ENCODE results near the gene SH3PXD2A.
"Not testable (repeated sequence)": the region's sequence is repeated elsewhere in the genome, so short reads cannot be mapped to it uniquely, and the experiment has no call there.

SH3PXD2A gene

DNA sequence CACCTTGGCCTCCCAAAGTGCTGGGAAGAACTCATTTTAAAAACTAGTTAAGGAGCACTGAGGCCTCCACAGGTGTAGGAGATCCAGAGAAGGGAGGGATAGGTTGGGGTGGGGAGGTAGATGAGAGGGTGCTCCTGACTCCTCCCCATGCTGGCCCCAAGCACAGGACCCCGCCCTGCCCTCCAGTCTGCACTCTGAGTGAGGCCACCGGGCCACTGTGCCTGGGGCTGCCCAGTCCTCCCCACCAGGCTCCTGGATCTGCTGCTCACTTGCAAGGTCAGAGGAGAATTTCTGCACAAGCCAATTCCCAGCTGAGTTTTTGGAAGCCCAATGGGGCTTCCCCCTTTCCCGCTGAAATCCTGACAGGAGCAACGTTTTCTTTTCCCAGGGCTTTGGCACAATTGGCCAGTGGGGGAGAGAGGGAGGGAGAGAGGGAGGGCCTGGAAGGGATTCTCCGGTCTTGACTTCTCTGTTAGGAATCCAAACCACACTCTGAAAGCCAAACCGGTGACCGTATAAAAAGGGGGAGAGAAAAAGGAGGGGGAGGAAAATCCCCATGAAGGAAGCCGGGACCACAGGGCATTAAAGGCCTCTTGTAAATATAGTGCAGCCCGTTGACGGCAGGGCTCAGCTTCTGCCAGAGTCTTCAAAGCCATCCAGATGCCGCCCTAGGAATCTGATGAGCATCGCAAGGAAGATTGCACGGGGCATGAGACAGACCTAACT lies 116.2 kb downstream of the SH3PXD2A start:
- no peaks in the 10 kb centered on the region for H3K36me3 ChIP-seq (ENCODE audit: control insufficient read depth, insufficient read depth, low read length)
- H3K27me3 ChIP-seq (ENCODE audit: control insufficient read depth, insufficient read depth, low read length) = no peaks in the 10 kb centered on the region
- H3K4me1 ChIP-seq (ENCODE audit: control insufficient read depth, insufficient read depth, low read length) = peaks cover 4% of the 10 kb centered on the region
- no peak overlapping the region for H3K9ac ChIP-seq (ENCODE audit: low read depth, low read length)
- H3K9me3 ChIP-seq (ENCODE audit: control insufficient read depth, insufficient read depth, low read length) = no peaks in the 10 kb centered on the region
- no peak overlapping the region for H3K4me3 ChIP-seq (ENCODE audit: low read depth, low read length)

GRCh38 chr10:103737735-103738367 lies 117.5 kb downstream of the SH3PXD2A start:
- Histone ChIP-seq H3K27me3 (ENCODE audit: control insufficient read depth, insufficient read depth, low read length) (no peaks in the 10 kb centered on the region), H3K36me3 (ENCODE audit: control insufficient read depth, insufficient read depth, low read length) (no peaks in the 10 kb centered on the region), H3K4me3 (ENCODE audit: low read depth, low read length) (no peak overlapping the region), H3K9ac (ENCODE audit: low read depth, low read length) (no peak overlapping the region), H3K9me3 (ENCODE audit: control insufficient read depth, insufficient read depth, low read length) (no peaks in the 10 kb centered on the region), H3K4me1 (ENCODE audit: control insufficient read depth, insufficient read depth, low read length) (peaks cover 8% of the 10 kb centered on the region)

- Histone ChIP-seq H3K27me3 (ENCODE audit: control insufficient read depth, insufficient read depth, low read length) (no peaks in the 10 kb centered on the region), H3K9me3 (ENCODE audit: control insufficient read depth, insufficient read depth, low read length) (no peaks in the 10 kb centered on the region), H3K4me3 (ENCODE audit: low read depth, low read length) (no peak overlapping the region), H3K36me3 (ENCODE audit: control insufficient read depth, insufficient read depth, low read length) (no peaks in the 10 kb centered on the region), H3K9ac (ENCODE audit: low read depth, low read length) (no peak overlapping the region), H3K4me1 (ENCODE audit: control insufficient read depth, insufficient read depth, low read length) (peaks cover 14% of the 10 kb centered on the region)
Measured at GRCh38 chr10:103736763-103737162, 118.6 kb downstream of the SH3PXD2A start.

DNA sequence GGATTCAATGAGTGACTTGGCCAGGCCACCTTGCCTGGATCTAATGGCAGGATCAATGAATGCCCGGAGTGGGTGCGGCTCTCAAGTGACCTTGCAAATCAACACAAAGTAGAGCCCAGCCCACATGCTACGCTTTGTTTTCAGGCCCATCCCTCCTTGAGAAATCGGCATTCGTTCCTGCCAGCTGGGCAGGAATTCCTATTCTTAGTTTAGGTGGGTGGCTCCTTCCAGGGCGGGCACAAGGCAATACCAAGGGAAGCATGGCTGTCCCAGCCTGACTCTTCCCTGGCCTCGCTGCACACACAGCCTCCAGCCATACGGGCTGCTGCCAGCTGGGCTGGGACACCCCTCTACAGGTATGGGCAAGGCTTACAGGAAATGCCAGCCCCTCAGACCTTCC lies 119.3 kb downstream of the SH3PXD2A start:
- Histone ChIP-seq H3K27me3 (ENCODE audit: control insufficient read depth, insufficient read depth, low read length) (no peaks in the 10 kb centered on the region), H3K36me3 (ENCODE audit: control insufficient read depth, insufficient read depth, low read length) (no peaks in the 10 kb centered on the region), H3K4me3 (ENCODE audit: low read depth, low read length) (no peak overlapping the region), H3K9me3 (ENCODE audit: control insufficient read depth, insufficient read depth, low read length) (no peaks in the 10 kb centered on the region), H3K4me1 (ENCODE audit: control insufficient read depth, insufficient read depth, low read length) (peaks cover 14% of the 10 kb centered on the region), H3K9ac (ENCODE audit: low read depth, low read length) (no peak overlapping the region)

DNA sequence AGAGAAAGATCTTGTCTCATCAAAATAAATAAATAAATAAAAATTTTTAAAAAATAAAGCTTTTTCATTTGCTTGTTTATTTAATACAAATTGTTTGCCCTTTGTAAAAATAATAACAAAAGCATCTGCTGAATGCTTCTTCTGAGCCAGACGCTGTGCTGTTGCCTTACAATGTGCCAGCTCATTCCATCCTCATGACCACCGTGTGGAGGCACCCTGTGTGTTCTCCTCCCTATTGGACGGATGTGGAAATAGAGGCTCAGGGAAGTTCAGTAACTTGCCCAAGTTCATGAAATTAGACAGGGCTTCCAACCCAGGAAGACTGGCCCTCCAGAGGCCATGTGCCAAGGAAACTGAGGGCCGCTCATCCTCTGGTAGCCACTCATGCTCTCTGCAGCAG lies 120.6 kb downstream of the SH3PXD2A start:
- no peak overlapping the region for H3K4me3 ChIP-seq (ENCODE audit: low read depth, low read length)
- no peaks in the 10 kb centered on the region for H3K36me3 ChIP-seq (ENCODE audit: control insufficient read depth, insufficient read depth, low read length)
- H3K9me3 ChIP-seq (ENCODE audit: control insufficient read depth, insufficient read depth, low read length) = no peaks in the 10 kb centered on the region
- H3K27me3 ChIP-seq (ENCODE audit: control insufficient read depth, insufficient read depth, low read length) = no peaks in the 10 kb centered on the region
- no peak overlapping the region for H3K9ac ChIP-seq (ENCODE audit: low read depth, low read length)
- H3K4me1 ChIP-seq (ENCODE audit: control insufficient read depth, insufficient read depth, low read length) = peaks cover 14% of the 10 kb centered on the region

GRCh38 chr10:103733045-103733419 lies 122.3 kb downstream of the SH3PXD2A start:
- H3K4me1 ChIP-seq (ENCODE audit: control insufficient read depth, insufficient read depth, low read length) = peaks cover 10% of the 10 kb centered on the region
- no peaks in the 10 kb centered on the region for H3K27me3 ChIP-seq (ENCODE audit: control insufficient read depth, insufficient read depth, low read length)
- H3K4me3 ChIP-seq (ENCODE audit: low read depth, low read length) = no peak overlapping the region
- no peaks in the 10 kb centered on the region for H3K36me3 ChIP-seq (ENCODE audit: control insufficient read depth, insufficient read depth, low read length)
- no peaks in the 10 kb centered on the region for H3K9me3 ChIP-seq (ENCODE audit: control insufficient read depth, insufficient read depth, low read length)
- no peak overlapping the region for H3K9ac ChIP-seq (ENCODE audit: low read depth, low read length)

GRCh38 chr10:103732339-103733044 lies 122.9 kb downstream of the SH3PXD2A start:
- no peaks in the 10 kb centered on the region for H3K9me3 ChIP-seq (ENCODE audit: control insufficient read depth, insufficient read depth, low read length)
- H3K27me3 ChIP-seq (ENCODE audit: control insufficient read depth, insufficient read depth, low read length) = no peaks in the 10 kb centered on the region
- H3K9ac ChIP-seq (ENCODE audit: low read depth, low read length) = no peak overlapping the region
- H3K36me3 ChIP-seq (ENCODE audit: control insufficient read depth, insufficient read depth, low read length) = no peaks in the 10 kb centered on the region
- H3K4me1 ChIP-seq (ENCODE audit: control insufficient read depth, insufficient read depth, low read length) = peaks cover 10% of the 10 kb centered on the region
- H3K4me3 ChIP-seq (ENCODE audit: low read depth, low read length) = no peak overlapping the region

DNA sequence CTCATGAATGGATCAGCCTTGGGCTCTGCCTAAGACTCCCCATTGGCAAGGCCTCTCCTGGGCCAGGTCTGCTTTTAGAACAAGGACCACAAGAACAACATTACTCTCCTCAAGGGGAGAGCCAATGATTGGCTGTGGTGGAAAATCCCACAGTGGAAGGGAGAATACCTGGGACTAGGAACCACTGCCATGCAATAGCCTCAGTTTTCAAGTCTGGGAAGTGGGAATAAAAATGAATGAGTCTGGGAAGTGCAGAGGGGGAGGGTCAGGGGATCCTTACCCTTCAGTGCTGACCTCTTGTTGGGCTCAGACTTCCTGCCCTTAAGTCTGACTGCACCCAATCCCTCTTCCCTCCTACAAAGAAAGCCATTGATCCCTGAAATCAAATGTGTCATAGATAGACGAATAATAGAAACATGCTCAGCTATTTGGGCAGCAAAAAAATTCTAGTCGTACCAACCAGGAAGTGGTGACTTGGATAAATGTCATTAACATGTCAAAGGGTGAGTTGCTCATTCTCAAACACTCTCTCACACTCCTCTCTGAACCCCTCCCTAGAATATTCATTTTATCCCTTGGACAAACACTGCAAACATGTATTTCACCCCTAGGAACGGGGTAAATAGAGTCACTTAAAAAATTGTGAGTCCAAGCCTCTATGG lies 123.6 kb downstream of the SH3PXD2A start:
- Histone ChIP-seq H3K36me3 (ENCODE audit: control insufficient read depth, insufficient read depth, low read length) (no peaks in the 10 kb centered on the region), H3K4me1 (ENCODE audit: control insufficient read depth, insufficient read depth, low read length) (peaks cover 10% of the 10 kb centered on the region), H3K9me3 (ENCODE audit: control insufficient read depth, insufficient read depth, low read length) (no peaks in the 10 kb centered on the region), H3K9ac (ENCODE audit: low read depth, low read length) (no peak overlapping the region), H3K27me3 (ENCODE audit: control insufficient read depth, insufficient read depth, low read length) (no peaks in the 10 kb centered on the region), H3K4me3 (ENCODE audit: low read depth, low read length) (no peak overlapping the region)

DNA sequence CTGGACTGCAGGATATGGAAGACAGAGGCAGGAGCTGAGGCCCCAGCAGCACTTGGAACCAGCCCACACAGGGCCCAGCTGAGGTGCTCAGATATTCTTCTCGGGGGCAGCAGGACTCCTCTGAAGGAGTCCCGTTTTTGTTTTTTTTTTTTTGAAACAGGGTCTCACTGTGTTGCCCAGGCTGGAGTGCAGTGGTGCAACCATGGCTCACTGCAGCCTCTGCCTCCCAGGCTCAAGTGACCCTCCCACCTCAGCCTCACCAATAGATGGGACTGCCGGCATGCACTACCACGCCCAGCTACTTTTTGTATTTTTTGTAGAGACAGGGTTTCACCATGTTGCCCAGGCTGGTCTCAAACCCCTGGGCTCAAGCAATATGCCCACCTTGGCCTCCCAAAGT lies 124.3 kb downstream of the SH3PXD2A start:
- H3K4me1 ChIP-seq (ENCODE audit: control insufficient read depth, insufficient read depth, low read length); H3K9me3 ChIP-seq (ENCODE audit: control insufficient read depth, insufficient read depth, low read length): not testable (repeated sequence)

GRCh38 chr10:103729851-103730250 lies 125.5 kb downstream of the SH3PXD2A start:
- H3K9me3 ChIP-seq (ENCODE audit: control insufficient read depth, insufficient read depth, low read length) = no peaks in the 10 kb centered on the region
- H3K9ac ChIP-seq (ENCODE audit: low read depth, low read length) = no peak overlapping the region
- H3K4me3 ChIP-seq (ENCODE audit: low read depth, low read length) = no peak overlapping the region
- peaks cover 10% of the 10 kb centered on the region for H3K4me1 ChIP-seq (ENCODE audit: control insufficient read depth, insufficient read depth, low read length)
- no peaks in the 10 kb centered on the region for H3K27me3 ChIP-seq (ENCODE audit: control insufficient read depth, insufficient read depth, low read length)
- H3K36me3 ChIP-seq (ENCODE audit: control insufficient read depth, insufficient read depth, low read length) = no peaks in the 10 kb centered on the region

More for the DNA sequence above, 124.3 kb downstream of the SH3PXD2A start:
- H3K9ac ChIP-seq (ENCODE audit: low read depth, low read length); H3K4me3 ChIP-seq (ENCODE audit: low read depth, low read length); H3K36me3 ChIP-seq (ENCODE audit: control insufficient read depth, insufficient read depth, low read length); H3K27me3 ChIP-seq (ENCODE audit: control insufficient read depth, insufficient read depth, low read length): not testable (repeated sequence)

DNA sequence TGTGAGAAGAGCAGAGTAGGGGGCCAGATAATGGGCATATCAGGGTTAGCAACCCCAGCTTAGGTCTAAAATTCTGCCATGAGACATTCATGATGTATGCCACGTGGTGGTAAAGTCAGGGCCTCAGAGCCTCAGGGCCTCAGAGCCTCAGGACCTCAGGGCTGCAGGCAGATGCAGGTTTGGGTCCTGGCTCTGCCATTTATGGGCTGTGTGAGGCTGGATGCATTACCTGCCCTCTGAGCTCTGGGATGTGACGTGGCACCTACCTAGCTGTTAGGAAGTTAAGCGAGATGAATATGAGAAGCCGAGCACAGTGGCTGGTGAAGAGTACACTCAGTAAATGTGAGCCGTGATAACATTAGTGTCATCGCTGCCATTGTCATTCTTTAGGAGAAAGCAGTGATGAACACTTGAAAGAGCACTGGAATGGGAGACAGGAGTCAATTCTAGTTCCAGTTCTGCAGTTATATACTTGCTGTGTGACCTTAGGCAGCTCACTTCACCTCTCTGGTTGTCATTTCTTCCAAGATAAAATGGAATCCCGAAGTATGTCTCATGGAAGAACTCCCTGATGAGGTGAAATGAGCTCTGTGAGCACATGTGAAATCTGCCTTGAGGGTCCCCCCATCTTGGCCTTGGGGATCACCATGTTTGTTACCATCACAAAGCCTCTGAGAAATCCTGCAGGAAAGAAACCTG lies 127.2 kb downstream of the SH3PXD2A start:
- Histone ChIP-seq H3K9ac (ENCODE audit: low read depth, low read length) (peak overlapping the region; percentile 37), H3K4me1 (ENCODE audit: control insufficient read depth, insufficient read depth, low read length) (peaks cover 9% of the 10 kb centered on the region), H3K27me3 (ENCODE audit: control insufficient read depth, insufficient read depth, low read length) (no peaks in the 10 kb centered on the region), H3K4me3 (ENCODE audit: low read depth, low read length) (no peak overlapping the region), H3K36me3 (ENCODE audit: control insufficient read depth, insufficient read depth, low read length) (peaks cover under 1% of the 10 kb centered on the region), H3K9me3 (ENCODE audit: control insufficient read depth, insufficient read depth, low read length) (no peaks in the 10 kb centered on the region)

Data from iPS-15b (cell line).